DMS79 (cell line): Measurements from ENCODE around the gene IGSF5.
"Not testable (repeated sequence)": the region's sequence is repeated elsewhere in the genome, so short reads cannot be mapped to it uniquely, and the experiment has no call there.

Source experiments
- DNase-seq: peaks from one replicate; lab custom pipeline; 2025; lab: John Stamatoyannopoulos, UW

Gene IGSF5

GRCh38 chr21:39744883-39745282 is at the start of gene IGSF5:
IGSF5 (plus strand) TSS chr21:39745183; CDS start chr21:39745510, 327 bp downstream.
- DNase-seq = not testable (repeated sequence)

- DNase-seq = no peak
Measured at GRCh38 chr21:39696196-39696595, 48.8 kb upstream of the IGSF5 start.

- peak; percentile 35 for DNase-seq
Measured at GRCh38 chr21:39696618-39697017, 48.4 kb upstream of the IGSF5 start.

- no peak for DNase-seq
Measured at GRCh38 chr21:39700318-39700717, 44.7 kb upstream of the IGSF5 start.

GRCh38 chr21:39703578-39703977 is 41.4 kb upstream of the IGSF5 start:
- DNase-seq = no peak

GRCh38 chr21:39705849-39706248 is 39.1 kb upstream of the IGSF5 start:
- no peak for DNase-seq

GRCh38 chr21:39707316-39707715 is 37.7 kb upstream of the IGSF5 start:
- no peak for DNase-seq

- DNase-seq = no peak
Measured at GRCh38 chr21:39710866-39711265, 34.1 kb upstream of the IGSF5 start.

- DNase-seq = no peak
Measured at GRCh38 chr21:39712273-39712672, 32.7 kb upstream of the IGSF5 start.

- no peak for DNase-seq
Measured at GRCh38 chr21:39712976-39713375, 32.0 kb upstream of the IGSF5 start.

- no peak for DNase-seq
Measured at GRCh38 chr21:39713905-39714304, 31.1 kb upstream of the IGSF5 start.

GRCh38 chr21:39714331-39714730 is 30.7 kb upstream of the IGSF5 start:
- no peak for DNase-seq

- DNase-seq = no peak
Measured at GRCh38 chr21:39715804-39716397, 29.1 kb upstream of the IGSF5 start.

- DNase-seq = no peak
Measured at GRCh38 chr21:39720126-39720778, 24.7 kb upstream of the IGSF5 start.

GRCh38 chr21:39721885-39722284 is 23.1 kb upstream of the IGSF5 start:
- no peak for DNase-seq

- DNase-seq = no peak
Measured at GRCh38 chr21:39724944-39725343, 20.0 kb upstream of the IGSF5 start.

GRCh38 chr21:39726133-39726532 is 18.9 kb upstream of the IGSF5 start:
- no peak for DNase-seq

- DNase-seq = no peak
Measured at GRCh38 chr21:39727401-39728120, 17.4 kb upstream of the IGSF5 start.

GRCh38 chr21:39728341-39728740 is 16.6 kb upstream of the IGSF5 start:
- no peak for DNase-seq

- peak; percentile 1 for DNase-seq
Measured at GRCh38 chr21:39730418-39731157, 14.4 kb upstream of the IGSF5 start.

- DNase-seq = no peak
Measured at GRCh38 chr21:39736716-39737115, 8.3 kb upstream of the IGSF5 start.

- DNase-seq = no peak
Measured at GRCh38 chr21:39737376-39738000, 7.5 kb upstream of the IGSF5 start.
